ENCODE data around the gene HNRNPA2B1.

- TF ChIP-seq, protein P1, sequence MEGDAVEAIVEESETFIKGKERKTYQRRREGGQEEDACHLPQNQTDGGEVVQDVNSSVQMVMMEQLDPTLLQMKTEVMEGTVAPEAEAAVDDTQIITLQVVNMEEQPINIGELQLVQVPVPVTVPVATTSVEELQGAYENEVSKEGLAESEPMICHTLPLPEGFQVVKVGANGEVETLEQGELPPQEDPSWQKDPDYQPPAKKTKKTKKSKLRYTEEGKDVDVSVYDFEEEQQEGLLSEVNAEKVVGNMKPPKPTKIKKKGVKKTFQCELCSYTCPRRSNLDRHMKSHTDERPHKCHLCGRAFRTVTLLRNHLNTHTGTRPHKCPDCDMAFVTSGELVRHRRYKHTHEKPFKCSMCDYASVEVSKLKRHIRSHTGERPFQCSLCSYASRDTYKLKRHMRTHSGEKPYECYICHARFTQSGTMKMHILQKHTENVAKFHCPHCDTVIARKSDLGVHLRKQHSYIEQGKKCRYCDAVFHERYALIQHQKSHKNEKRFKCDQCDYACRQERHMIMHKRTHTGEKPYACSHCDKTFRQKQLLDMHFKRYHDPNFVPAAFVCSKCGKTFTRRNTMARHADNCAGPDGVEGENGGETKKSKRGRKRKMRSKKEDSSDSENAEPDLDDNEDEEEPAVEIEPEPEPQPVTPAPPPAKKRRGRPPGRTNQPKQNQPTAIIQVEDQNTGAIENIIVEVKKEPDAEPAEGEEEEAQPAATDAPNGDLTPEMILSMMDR (IDR thresholded peaks at IDR 0.05), result no peak
- no peak for TF ChIP-seq POLR2A (IDR thresholded peaks at IDR 0.05)
Observed at GRCh38 chr7:26192485-26193087, 8.0 kb downstream of the HNRNPA2B1 start.
